PC-3 (cell line): ENCODE data around the gene DCTN3.

Experiments
- CTCF ChIP-seq: fragments of 300-600 bp; sonication (generic); conservative IDR thresholded peaks from 2 replicates; pipeline ENCODE4 v1.5.1; 2017; ENCODE audit warnings: antibody characterized with exemption, low read depth, mild to moderate bottlenecking, low read length
- EZH2phosphoT487 ChIP-seq: fragments of 300-600 bp; sonication (generic); IDR thresholded peaks from 2 replicates; pipeline ENCODE4 v1.6.1; 2018; ENCODE audit warnings: mild to moderate bottlenecking, antibody characterized with exemption, low read length, borderline replicate concordance

GRCh38 chr9:34568774-34569173, 51.5 kb downstream of the DCTN3 start:
- TF ChIP-seq CTCF (no peak), EZH2phosphoT487 (no peak)
